Sigmoid colon (tissue), 7 donors: ENCODE measurements around the gene LGALS1. TPM values are rescaled to one million over a fixed set of nuclear protein-coding genes. Genes with fewer than 3 reads are reported as not detected.

Source experiments
- DNase-seq: peaks from one replicate; pipeline ENCODE4 v3.0.0-alpha.2; 2019
- H3K27ac ChIP-seq, 4 donors: fragments of 200-600 bp; sonication (generic); one replicate each; pipeline ENCODE4 v1.5.1; 2016 to 2019; ENCODE audit warnings: mild to moderate bottlenecking in 1 of 4
- H3K27me3 ChIP-seq, 3 donors: fragments of 200-600 bp; sonication (generic); one replicate each; pipeline ENCODE4 v1.5.1; 2019; ENCODE audit warnings: mild to moderate bottlenecking in 1 of 3
- H3K36me3 ChIP-seq, 4 donors: fragments of 200-600 bp; sonication (generic); one replicate each; pipeline ENCODE4 v1.5.1; 2016 to 2019
- H3K4me1 ChIP-seq, 4 donors: fragments of 200-600 bp; sonication (generic); one replicate each; pipeline ENCODE4 v1.5.1; 2017 to 2019
- H3K4me3 ChIP-seq, 4 donors: fragments of 200-600 bp; sonication (generic); one replicate each; pipeline ENCODE4 v1.5.1; 2017 to 2019; ENCODE audit warnings: mild to moderate bottlenecking in 2 of 4, moderate library complexity in 1 of 4
- H3K9me3 ChIP-seq, 4 donors: fragments of 200-600 bp in 3 of 4; sonication (generic) in 3 of 4; one replicate each; pipeline versions ENCODE4 v1.5.1 to v1.6.1; 2013 to 2019
- EP300 ChIP-seq, 4 donors: sonication (generic); formaldehyde crosslinking; IDR thresholded peaks; one replicate each; pipeline ENCODE4 v1.6.1; 2017; ENCODE audit warnings: antibody characterized with exemption in 4 of 4
- POLR2A ChIP-seq, 2 donors: fragments of 450-650 bp; IDR thresholded peaks; one replicate each; pipeline ENCODE4 v1.6.1; 2016; ENCODE audit warnings: antibody characterized with exemption in 2 of 2, mild to moderate bottlenecking in 2 of 2, moderate library complexity in 2 of 2
- POLR2AphosphoS5 ChIP-seq, 4 donors: sonication (generic); formaldehyde crosslinking; IDR thresholded peaks; one replicate each; pipeline ENCODE4 v1.6.1; 2017; ENCODE audit warnings: antibody characterized with exemption in 4 of 4
- WGBS, 2 donors: extraction: QIAGEN DNeasy Blood & Tissue Kit; methylation state at CpG; one replicate each; pipeline ENCODE4 v1.1.7; 2013; 5-methylcytosine and 5-hydroxymethylcytosine counted together
- intact Hi-C: fragments of 100-400 bp; cut with DNase I; formaldehyde crosslinking; loops from one replicate; pipeline ENCODE4 v1.15.1; 2023
- polyA plus RNA-seq, 3 donors: library from polyadenylated mRNA; stranded (reverse); fragments of 200-250 nt; gene quantifications; one replicate each; pipeline ENCODE4 v1.2.3, GENCODE V29; 2013
- total RNA-seq, 4 donors: library from RNA; depleted of rRNA; stranded (reverse); fragments of >200 nt; gene quantifications; one replicate each; pipeline ENCODE4 v1.1.0, GENCODE V29; 2016
- TF ChIP-seq, protein P1 (sequence below), 4 experiments: fragments of 450-650 bp in 3 of 4; fragments of 200-600 bp in 1 of 4; IDR thresholded peaks; one replicate each; pipeline ENCODE4 v1.5.1; 2016 to 2019; ENCODE audit warnings: antibody characterized with exemption in 4 of 4, mild to moderate bottlenecking in 3 of 4, moderate library complexity in 2 of 4
- donor health status: healthy with polysubstance abuse.
- donor health status: Bipolar disorder and iron deficiency.
- donor health status: healthy.

LGALS1 gene
- total and polyA plus RNA-seq, 7 donors: 373 to 2,925 (median 911) TPM

DNA sequence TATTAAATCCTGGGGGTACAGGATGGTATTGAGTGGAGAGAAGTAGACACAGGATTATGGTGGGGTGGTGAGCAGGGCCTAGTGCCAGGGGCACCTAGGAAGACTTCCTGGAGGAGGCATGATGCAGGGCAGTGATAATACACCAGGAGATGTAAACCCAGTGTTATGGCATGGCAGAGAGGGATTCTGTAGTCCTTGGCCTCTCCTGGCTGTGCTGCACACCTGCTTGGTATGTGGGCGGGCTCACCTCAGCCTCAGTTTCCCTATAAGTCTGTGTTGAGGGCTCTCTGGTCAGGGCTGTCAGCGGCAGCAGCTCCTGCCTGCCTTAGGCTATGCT is 14.8 kb upstream of the LGALS1 start:
- H3K36me3 ChIP-seq: peaks cover 0 to 3% (median 0%) of the 10 kb centered on the region in 4 donors
- H3K4me3 ChIP-seq: no peak overlapping the region
- TF ChIP-seq EP300 (IDR thresholded peaks at IDR 0.05): no peak
- TF ChIP-seq, protein P1, sequence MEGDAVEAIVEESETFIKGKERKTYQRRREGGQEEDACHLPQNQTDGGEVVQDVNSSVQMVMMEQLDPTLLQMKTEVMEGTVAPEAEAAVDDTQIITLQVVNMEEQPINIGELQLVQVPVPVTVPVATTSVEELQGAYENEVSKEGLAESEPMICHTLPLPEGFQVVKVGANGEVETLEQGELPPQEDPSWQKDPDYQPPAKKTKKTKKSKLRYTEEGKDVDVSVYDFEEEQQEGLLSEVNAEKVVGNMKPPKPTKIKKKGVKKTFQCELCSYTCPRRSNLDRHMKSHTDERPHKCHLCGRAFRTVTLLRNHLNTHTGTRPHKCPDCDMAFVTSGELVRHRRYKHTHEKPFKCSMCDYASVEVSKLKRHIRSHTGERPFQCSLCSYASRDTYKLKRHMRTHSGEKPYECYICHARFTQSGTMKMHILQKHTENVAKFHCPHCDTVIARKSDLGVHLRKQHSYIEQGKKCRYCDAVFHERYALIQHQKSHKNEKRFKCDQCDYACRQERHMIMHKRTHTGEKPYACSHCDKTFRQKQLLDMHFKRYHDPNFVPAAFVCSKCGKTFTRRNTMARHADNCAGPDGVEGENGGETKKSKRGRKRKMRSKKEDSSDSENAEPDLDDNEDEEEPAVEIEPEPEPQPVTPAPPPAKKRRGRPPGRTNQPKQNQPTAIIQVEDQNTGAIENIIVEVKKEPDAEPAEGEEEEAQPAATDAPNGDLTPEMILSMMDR (IDR thresholded peaks at IDR 0.05): no peak
- TF ChIP-seq POLR2A (IDR thresholded peaks at IDR 0.05): no peak
- no peak for TF ChIP-seq POLR2AphosphoS5 (IDR thresholded peaks at IDR 0.05)
- WGBS, 2 donors: 79% methylated on average over 2 of the region's 2 CpGs
- peaks cover 0 to 70% (median 64%) of the 10 kb centered on the region in 4 donors for H3K4me1 ChIP-seq
- intact Hi-C loops: loop anchor here (2.0 kb wide), 1 partner anchor 20 kb away; no protein-coding TSS in a partner anchor
- H3K9me3 ChIP-seq: no peaks in the 10 kb centered on the region
- no peak for DNase-seq
- no peaks in the 10 kb centered on the region for H3K27me3 ChIP-seq
- peak overlapping the region; percentile 75 to 95 (median 83) for H3K27ac ChIP-seq

DNA sequence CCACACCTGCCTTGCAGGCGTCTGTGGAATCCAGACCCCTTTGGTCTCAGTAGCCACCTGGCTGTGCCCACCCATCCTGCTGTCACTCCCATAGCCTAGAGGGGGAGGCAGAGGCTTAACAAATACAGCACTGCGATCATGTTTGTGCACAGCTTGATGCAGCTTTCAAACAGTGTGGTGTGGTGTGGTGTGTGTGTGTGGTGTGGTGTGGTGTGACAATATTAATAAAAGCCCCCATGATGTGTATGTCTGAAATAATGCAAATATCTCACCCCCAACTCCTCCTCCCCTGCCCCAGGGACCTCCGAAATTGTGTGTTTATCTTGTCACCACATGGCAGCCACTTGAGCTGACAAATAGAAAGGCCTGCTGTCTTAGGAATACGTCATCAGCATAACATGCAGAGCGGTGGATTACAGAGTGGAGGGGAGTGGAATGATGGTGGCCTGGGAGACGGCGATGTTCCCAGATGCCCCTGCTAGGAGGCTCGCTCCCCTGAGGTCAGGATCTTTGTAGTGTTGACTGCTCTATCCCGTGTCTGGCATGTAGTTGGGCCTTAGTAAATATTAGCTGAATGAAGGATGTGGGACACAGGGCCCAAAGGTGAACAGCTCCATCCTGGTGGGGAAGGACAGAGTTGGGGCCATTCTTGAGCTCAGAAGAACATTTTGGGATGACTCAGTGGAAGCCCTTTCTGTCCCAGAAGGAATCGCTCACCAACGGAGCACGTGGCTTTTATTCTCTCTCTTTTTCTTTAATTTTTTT is 14.1 kb upstream of the LGALS1 start:
- no peak for DNase-seq
- Histone ChIP-seq H3K36me3 (peaks cover 0 to 10% (median 3%) of the 10 kb centered on the region in 4 donors), H3K4me3 (no peak overlapping the region), H3K27ac (peak overlapping the region; percentile 75 to 95 (median 83)), H3K27me3 (no peaks in the 10 kb centered on the region), H3K4me1 (peaks cover 0 to 70% (median 64%) of the 10 kb centered on the region in 4 donors), H3K9me3 (no peaks in the 10 kb centered on the region)
- 57 to 63% methylated on average over 12 of the region's 12 CpGs for WGBS, 2 donors
- TF ChIP-seq POLR2AphosphoS5 (IDR thresholded peaks at IDR 0.05) (peak in 3 of 4 donors; percentile 26 to 69 (median 36)), POLR2A (IDR thresholded peaks at IDR 0.05) (no peak), EP300 (IDR thresholded peaks at IDR 0.05) (no peak)
- TF ChIP-seq, protein P1 (IDR thresholded peaks at IDR 0.05): peak in 3 of 4 experiments; percentile 11 to 54 (median 35)
- intact Hi-C loops: loop anchor here (2.0 kb wide), 1 partner anchor 19 kb away; no protein-coding TSS in a partner anchor

DNA sequence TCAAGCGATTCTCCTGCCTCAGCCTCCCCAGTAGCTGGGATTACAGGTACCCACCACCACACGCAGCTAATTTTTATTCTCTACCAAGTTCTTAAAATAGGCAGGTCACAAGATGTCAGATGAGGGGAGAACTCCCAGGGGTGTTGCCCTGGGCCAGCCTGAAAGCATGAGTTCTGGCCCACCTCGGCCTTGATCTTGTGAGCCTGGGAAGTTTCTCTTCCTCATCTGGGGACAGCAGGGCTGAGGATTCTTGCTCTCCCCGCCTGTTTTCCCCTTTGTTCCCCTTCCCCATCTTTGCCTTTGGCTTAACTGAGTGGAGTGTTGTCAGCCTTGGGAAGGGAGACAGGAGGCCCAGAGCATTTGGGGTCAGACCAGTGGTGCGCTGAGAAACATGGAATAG is 13.4 kb upstream of the LGALS1 start:
- no peak for DNase-seq
- Histone ChIP-seq H3K4me1 (peaks cover 0 to 70% (median 64%) of the 10 kb centered on the region in 4 donors), H3K9me3 (no peaks in the 10 kb centered on the region), H3K36me3 (peaks cover 0 to 15% (median 6%) of the 10 kb centered on the region in 4 donors), H3K27me3 (no peaks in the 10 kb centered on the region), H3K27ac (peak overlapping the region; percentile 75 to 95 (median 83)), H3K4me3 (no peak overlapping the region)
- TF ChIP-seq POLR2A (IDR thresholded peaks at IDR 0.05): no peak
- TF ChIP-seq EP300 (IDR thresholded peaks at IDR 0.05): no peak
- no peak for TF ChIP-seq POLR2AphosphoS5 (IDR thresholded peaks at IDR 0.05)
- TF ChIP-seq, protein P1 (IDR thresholded peaks at IDR 0.05): no peak
- intact Hi-C loops: no loop called here
- 80 to 85% methylated on average over 5 of the region's 5 CpGs for WGBS, 2 donors

DNA sequence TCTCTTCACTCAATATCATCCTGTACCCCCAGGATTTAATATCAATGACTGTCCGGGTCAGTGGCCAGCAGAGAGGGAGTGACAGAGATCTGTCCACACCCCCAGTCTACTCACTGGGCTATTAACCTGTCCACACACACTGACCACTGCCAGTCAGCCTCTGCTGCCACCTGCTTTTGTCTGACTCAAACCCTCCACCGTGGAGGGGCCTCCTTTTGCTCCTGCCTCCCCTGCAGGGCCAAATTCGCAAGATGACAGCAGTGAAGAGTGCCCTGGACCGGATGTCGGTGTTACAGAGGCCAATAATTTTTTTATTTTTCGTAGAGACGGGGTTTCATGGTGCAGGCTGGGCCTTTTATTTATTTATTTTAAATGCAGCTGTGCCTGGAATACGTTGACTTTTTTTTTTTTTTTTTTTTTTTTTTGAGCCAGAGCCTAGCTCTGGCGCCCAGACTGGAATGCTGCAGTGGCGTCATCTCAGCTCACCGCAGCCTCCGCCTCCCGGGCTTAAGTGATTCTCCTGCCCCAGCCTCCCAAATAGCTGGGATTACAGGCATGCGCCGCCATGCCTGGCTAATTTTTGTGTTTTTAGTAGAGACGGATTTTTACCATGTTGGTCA is 11.8 kb upstream of the LGALS1 start:
- DNase-seq: peak; percentile 83
- WGBS, 2 donors: 64 to 79% methylated on average over 16 of the region's 16 CpGs
- Histone ChIP-seq H3K4me1 (peaks cover 0 to 63% (median 59%) of the 10 kb centered on the region in 4 donors), H3K36me3 (peaks cover 0 to 15% (median 6%) of the 10 kb centered on the region in 4 donors), H3K4me3 (no peak overlapping the region), H3K27me3 (no peaks in the 10 kb centered on the region), H3K9me3 (no peaks in the 10 kb centered on the region), H3K27ac (peak overlapping the region; percentile 52 to 95 (median 83))
- intact Hi-C loops: no loop called here
- TF ChIP-seq EP300 (IDR thresholded peaks at IDR 0.05) (no peak), POLR2AphosphoS5 (IDR thresholded peaks at IDR 0.05) (peak in 1 of 4 donors; percentile 22), POLR2A (IDR thresholded peaks at IDR 0.05) (no peak)
- TF ChIP-seq, protein P1 (IDR thresholded peaks at IDR 0.05): no peak
